NCI-H1694 treated with DMSO at 0.1 percent for 48 hours (cell line): ENCODE results near the gene EEA1.
"Not testable (repeated sequence)": the region's sequence is repeated elsewhere in the genome, so short reads cannot be mapped to it uniquely, and the experiment has no call there.

Source experiments
- DNase-seq: peaks from one replicate; lab custom pipeline; 2025; lab: John Stamatoyannopoulos, UW

Gene EEA1

DNA sequence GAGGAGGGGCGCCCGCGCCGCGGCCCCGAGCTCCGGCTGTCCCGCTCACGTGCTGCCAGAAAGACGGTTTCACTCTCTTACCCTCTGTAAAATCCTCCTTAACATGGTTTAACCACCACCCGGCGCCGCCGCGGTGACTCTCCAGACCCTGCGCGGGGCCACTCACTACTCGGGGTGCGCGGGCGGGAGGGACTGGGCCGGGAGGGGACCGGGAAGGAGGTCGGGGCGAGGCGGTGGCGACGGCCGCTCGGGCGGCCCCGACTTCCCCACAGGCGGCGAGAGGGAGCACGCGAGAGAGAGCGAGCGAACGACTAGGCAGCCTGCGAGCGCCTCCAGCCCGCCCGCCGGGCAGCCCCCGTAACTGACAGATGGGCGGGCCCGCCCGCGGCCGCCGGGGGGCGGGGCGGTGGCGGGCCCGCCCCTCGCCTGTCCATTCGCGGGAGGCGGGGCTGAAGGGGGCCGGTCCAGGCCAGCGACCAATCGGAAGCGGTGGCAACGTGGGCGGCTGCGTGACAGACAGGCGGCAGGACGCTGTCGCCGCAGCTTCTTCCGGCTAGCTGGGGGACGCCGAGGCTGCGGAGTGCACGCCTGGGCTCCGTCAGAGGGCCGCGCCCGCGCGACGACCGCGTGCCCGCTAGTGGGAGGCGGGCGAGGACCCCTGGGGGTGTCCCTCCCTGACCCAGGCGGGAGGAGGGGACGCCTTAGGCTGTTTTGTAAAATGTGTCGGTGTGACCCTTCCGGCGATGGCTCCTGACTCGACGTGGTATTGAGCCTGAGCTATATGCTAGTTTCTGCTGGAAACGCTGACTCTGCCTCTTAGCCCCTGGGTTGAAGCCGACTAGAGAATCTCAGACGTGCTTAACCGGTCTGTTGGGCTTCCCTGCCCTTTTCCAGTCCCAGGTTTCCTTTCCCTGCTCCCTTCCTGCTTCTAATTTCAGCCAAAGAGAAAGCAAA lies at the start of gene EEA1:
Gene EEA1 (minus strand): TSS at position 334 of the 954 bp plus-strand sequence. CDS start 229 bp downstream, at position 105.
- peak; percentile 79 for DNase-seq

DNA sequence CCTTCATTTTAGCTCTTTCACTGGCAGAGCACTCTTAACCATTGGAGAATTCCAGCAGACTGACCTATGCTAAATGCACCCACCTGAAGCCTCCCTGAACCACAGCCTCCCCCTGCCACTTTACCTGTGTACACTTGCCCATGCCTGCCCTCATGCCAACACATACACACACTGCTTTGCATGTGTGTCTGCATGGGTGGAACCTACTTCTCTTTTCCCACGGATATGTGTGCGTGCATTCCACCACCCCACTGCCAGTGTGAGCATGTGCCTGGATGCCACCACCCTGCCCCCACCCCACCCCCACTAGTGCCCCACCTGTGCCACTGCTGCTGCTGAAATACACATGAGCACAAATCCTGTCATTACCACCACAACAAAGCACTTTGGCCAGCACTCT lies 49.5 kb upstream of the EEA1 start:
- DNase-seq = no peak

- no peak for DNase-seq
Measured at GRCh38 chr12:92977326-92977725, 48.2 kb upstream of the EEA1 start.

DNA sequence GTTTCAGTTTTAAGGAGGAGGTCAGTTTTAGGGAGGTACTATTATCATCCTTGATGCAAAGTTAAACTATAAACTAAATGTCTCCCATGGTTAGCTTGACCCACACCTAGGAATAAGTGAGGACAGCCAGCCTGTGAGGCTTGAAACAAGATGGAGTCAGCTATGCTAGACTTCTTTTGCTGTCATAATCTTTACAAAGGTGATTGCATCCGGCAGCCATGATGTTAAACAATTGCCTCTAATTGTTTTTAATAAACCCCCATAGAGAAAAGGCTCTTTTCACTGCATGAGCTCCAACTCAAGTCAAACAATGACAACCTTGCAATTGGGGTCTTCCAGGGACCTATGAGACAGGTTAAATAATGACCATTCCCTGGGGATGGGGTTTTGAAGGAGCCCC lies 45.7 kb upstream of the EEA1 start:
- DNase-seq = no peak

- DNase-seq = no peak
Measured at GRCh38 chr12:92973614-92974013, 44.5 kb upstream of the EEA1 start.

DNA sequence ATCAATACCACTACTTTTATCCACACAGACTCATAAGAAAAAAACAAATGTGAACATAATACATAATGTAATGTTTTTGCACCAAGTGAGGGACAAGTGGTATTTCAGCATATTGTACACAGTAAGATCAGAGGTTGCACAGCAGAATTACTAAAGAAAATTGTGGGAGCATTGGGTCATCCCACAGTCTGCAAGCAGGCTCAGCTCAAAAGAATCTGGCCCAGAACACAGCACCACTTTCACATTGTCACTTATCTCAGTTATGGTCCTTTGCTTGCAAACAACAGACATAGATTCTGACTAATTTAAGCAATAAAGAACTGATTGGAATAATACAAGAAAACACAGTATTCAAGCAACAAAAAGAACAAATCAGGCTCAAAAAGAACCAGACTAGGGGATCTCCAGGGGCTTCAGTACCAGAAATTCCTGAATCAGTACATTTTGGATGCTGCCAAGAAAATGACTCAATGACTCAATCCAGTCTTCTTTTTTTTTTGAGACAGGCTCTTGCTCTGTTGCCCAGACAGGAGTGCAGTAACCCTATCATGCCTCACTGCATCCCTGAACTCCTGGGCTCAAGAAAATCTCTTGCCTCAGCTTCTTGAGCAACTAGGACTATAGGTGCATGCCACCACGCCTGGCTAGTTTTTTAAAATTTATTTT lies 42.9 kb upstream of the EEA1 start:
- DNase-seq = no peak

DNA sequence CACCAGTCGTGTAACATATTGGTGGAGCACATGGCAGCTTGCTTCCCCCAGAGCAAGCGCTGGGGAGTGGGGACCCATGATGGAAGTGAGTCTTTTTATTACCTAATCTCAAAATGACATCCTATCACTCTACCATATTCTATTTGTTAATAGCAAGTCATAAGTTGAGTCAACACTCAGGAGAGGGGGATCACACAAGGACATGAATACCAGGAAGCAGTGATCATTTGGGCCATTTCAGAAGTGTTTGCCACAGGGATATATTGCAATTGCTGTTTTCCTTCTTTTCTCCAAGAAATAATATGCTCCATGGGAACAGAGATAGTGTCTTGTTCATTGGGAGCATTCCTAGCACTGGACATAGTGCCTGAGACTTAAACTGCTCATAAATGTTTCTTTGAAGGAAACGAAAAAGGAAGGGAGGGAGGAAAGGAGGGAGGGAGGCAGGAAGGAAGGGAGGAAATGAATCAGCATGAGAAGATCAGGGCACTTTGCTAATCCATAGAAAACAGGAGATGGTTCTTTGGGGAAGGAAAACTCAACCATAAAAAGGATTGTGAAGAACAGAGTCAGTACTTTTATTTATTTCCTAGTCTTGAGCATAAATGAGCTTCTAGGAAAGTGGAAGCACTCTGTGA lies 39.2 kb upstream of the EEA1 start:
- no peak for DNase-seq

- not testable (repeated sequence) for DNase-seq
Measured at GRCh38 chr12:92964378-92964777, 35.3 kb upstream of the EEA1 start.

GRCh38 chr12:92961949-92962348 lies 32.9 kb upstream of the EEA1 start:
- DNase-seq = no peak

DNA sequence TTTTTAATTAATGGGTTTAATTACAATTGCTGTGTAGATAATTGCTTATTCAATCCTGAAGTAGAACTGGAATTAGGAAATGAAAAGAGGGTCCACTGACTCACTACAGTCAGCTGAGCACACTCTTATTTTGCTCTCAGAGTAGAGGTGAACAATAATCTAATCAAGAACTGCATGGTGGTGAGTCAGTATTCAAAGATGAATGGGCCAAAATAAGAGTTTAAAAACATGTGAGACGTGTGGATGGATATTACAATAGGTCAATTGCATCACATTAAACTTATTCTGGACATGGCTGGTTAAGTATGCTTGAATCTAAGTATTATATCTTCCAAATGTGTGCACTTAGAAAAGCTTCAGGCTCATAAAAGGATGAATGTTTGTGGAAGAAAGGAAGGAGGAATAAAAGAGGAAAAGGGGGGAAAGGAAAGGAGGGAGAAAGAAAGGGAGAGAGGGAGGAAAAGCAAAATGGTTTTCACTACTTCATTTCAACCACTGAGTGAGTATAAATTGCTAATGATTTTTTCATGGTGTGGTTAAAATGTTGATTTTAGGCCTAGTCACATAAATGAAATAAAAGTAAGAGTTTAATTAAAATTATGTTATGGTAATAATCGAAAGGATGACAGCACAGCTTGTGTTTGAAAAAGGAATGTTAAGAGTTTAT lies 27.0 kb upstream of the EEA1 start:
- no peak for DNase-seq

DNA sequence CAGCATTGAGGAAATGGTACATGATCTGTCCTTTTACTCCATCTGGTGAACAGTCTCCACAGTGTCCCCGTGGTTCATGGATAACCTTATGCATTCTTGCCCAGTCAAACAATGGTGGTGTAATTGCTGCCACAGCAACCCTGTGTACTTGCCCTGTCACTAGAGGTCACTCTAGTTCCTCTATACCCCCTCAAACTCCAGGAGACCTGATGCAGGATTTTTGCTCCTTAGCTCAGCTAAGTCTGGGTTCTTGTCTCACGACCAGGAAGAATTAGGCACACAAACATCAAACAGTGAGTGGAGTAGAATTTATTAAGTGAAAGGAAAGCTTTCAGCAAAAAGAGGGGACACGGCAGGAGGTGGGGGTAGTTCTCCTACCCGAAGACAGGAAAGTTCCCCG lies 24.7 kb upstream of the EEA1 start:
- no peak for DNase-seq

- no peak for DNase-seq
Measured at GRCh38 chr12:92952394-92952793, 23.3 kb upstream of the EEA1 start.

GRCh38 chr12:92951006-92951405 lies 21.9 kb upstream of the EEA1 start:
- DNase-seq = no peak

DNA sequence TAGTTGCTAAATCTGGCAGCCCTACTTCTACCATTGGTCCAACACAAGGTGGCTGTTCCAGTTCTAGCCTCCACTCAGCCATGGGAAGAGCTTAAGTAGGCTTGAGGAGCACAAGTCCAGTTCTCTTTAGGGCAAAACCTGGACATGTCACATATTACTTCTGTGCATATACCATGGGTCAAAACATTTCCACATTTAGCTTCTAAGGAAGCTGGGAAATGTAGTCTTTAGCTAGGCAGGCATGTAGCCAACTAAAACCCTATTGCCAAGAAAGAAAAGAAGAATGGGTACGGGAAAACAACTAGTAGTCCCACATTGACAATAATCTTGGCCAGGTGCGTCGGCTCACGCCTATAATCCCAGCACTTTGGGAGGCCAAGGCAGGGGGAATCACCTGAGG lies 20.9 kb upstream of the EEA1 start:
- DNase-seq = no peak

DNA sequence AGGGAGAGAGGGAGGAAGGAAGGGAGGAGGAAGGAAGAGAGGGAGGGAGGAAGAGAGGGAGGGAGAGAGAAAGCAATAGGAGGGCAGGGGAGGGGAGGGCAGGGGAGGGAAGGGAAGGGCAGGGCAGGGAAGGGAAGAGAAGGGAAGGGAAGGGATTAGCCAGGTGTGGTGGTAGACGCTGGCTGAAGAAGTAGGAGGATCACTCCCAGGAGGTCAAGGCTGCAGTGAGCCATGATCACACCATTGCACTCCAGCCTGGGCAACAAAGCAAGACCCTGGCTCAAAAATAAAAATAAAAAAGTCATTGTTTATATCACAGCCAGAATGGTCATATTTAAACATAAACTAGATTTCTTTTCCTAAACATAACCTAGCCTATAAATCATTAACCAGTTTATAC lies 20.4 kb upstream of the EEA1 start:
- no peak for DNase-seq

DNA sequence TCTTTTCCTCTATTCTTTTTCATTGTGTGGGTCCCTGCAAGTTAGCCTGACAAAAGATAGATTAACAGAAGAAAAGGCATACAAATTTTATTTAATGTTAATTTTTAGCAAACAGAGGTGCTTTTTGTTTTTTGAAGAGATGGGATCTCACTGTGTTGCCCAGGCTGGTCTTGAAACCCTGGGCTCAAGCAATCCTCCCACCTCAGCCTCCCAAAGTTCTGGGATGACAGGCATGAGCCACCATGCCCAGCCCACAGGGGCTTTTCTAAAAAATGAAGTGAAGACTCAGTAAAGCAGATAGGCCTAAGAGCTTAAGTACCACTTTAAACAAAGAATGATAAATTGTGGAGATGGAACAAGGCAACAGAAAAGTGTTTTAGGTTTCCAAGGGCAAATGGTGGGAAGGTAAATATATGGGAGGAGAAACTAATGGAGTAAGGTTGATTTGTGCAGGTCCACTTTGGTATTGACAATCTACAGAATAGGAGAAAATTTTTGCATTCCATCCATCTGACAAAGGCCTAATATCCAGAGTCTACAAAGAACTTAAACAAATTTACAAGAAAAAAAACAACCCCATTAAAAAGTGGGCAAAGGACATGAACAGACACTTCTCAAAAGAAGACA lies 18.6 kb upstream of the EEA1 start:
- no peak for DNase-seq

DNA sequence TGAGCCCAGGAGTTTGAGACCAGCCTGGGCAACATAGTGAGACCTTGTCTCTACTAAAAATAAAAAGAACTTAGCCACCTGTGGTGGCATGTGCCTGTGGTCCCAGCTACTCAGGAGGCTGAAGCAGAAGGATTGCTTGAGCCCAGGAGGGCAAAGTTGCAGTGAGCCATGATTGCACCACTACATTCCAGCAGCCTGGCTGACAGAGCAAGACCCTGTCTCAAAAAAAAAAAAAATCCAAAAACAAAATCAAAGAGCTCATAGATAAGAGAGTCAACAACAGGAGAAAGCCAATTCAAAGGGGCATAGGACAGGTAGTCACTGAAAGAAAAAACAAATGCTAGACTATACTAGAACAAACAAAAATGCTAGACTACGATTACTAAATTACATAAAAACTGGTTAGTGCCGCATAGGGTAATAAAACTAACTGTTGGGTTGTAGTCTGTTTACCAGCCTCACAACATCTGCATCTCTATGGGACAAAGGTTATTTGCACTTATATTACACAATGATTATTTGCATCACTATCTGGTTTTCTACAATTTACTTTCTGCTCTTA lies 16.6 kb upstream of the EEA1 start:
- no peak for DNase-seq

DNA sequence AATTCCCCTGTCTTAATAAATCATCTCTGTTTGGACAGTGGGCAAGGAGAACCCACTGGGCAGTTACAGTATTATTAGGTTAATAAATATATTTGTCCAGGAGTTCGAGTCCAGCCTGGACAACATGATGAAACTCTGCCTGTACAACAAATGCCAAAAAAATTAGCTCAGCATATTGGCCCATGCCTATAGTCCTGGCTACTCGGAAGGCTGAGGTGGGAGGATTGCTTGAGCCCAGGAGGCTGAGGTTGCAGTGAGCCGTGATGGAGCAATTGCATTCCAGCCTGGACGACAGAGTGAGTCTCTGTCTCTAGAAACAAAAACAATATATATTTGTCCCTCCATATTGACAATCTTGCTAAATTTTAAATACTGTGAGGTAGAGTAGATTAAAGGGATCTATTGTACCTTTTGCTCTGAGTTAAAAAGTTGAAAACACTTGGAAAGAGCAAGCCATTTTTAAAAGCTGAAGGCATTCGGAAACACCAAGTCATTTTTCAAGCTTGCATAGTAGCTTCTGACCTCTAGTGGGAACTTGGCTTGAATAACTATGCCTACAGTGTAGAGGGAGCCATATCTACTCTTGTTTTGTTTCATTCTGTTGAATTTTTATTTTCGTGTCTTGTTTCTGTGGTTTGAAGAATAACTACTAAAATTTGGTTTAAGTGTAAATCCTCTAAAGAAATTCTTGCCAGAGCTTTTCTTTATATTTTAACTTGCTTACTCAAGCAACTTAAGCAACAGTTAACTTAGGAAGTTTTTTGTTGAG lies 14.6 kb upstream of the EEA1 start:
- no peak for DNase-seq

- no peak for DNase-seq
Measured at GRCh38 chr12:92942905-92943304, 13.8 kb upstream of the EEA1 start.

- DNase-seq = no peak
Measured at GRCh38 chr12:92939116-92939515, 10.0 kb upstream of the EEA1 start.

GRCh38 chr12:92938638-92939037 lies 9.5 kb upstream of the EEA1 start:
- no peak for DNase-seq
